Stimulated activated CD8-positive, alpha-beta memory T cell treated with anti-CD3 and anti-CD28 coated beads, Interleukin-15, amount 100 ng/mL, for 24 hours (primary cell): ENCODE results near the gene PLXNB1.
"Not testable (repeated sequence)": the region's sequence is repeated elsewhere in the genome, so short reads cannot be mapped to it uniquely, and the experiment has no call there.

Experiments
- DNase-seq: peaks from one replicate; pipeline ENCODE4 v3.0.0-alpha.2; 2020; ENCODE audit warnings: low read depth

PLXNB1 gene

GRCh38 chr3:48405971-48406370 is 23.9 kb downstream of the PLXNB1 start:
- no peak for DNase-seq

DNA sequence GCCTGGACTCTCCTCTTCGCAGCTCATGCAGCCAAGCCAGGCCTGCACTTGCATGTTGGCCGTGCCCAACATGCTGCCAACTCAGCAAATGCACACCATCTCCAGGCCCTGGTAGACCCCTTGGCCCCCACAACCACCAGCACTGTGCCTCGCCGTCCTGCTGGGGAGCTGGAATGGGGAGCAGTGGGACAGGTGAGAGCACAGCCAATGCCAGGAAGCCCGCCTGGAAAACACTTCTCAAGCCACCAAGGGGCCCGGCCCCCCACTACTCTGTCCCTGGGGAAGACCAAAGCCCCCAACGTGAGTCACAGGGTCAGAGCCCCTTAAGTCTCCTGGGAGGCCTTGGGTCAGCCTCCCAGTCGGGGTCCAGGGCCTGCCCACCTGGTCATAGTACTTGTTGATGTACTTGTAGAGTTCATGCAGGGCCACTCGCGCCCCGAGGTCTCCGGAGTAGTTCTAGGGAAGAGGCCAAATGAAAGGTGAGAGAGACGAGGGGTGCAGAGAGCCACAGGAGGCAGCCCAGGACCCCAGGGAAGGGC is 24.5 kb downstream of the PLXNB1 start:
- no peak for DNase-seq

- DNase-seq = no peak
Observed at GRCh38 chr3:48404440-48405342, 25.2 kb downstream of the PLXNB1 start.

DNA sequence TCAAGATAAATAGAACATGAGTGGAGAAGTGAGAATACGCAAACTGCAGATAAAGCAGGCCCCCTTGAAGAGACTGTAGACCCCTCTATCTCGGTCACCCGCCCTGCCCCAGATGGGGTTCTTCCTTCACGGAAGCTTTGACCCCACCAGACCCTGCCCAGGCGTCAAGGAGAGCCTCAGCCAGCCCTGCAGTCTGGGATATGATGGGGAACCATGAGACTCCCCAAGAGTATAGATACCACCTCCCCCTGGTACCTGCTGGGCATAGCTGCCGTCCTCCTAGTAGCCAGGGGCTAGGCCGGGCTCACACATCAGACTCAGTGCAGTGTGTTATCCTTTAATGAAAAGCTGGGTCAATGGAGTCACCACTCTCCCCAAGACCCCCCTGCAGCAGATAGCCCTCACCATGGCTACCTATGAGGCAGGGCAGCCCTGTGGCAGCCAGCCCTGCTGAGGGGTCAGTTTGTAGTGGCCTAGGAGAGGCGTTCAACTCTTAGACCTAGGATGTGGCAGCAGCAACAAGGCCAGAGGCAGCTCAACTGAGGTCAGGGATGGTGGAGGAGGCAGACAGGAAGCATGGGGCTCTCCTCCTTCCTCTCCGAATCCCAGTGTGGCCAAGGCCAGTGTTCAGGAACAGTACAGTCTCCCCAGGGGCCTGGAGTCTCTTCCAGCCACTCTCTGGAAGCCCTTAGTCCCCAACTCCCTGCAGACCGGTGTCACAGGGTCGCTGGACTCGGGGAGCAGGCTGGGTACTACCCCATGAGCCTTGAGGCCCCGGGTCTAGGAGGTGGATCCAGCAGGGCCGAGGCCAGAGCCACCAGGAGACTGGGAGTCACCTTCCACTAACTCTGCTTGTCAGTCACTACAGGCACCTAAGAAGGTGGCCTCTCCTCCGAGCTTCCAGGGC is 26.1 kb downstream of the PLXNB1 start:
- no peak for DNase-seq

DNA sequence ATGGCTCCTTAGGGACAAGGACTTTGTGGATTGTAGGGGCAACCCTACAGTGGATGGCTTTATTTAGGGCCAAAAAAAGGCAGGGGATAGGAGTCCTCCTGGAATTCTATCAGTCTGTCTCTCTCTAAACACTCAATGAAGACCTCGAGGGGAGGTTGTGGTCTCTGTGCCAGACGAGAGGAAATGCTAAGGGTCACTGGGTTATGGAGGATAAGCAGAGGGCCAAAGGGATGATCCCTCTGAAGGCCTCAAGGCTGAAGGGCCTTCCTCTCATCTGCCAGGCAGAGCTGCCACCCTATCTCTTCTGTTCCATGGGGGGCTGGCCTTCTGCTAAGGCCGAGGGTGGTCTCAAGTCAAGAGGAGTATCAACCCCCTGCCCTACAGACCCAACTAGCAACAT is 27.0 kb downstream of the PLXNB1 start:
- DNase-seq = no peak

GRCh38 chr3:48402281-48402732 is 27.6 kb downstream of the PLXNB1 start:
- no peak for DNase-seq

DNA sequence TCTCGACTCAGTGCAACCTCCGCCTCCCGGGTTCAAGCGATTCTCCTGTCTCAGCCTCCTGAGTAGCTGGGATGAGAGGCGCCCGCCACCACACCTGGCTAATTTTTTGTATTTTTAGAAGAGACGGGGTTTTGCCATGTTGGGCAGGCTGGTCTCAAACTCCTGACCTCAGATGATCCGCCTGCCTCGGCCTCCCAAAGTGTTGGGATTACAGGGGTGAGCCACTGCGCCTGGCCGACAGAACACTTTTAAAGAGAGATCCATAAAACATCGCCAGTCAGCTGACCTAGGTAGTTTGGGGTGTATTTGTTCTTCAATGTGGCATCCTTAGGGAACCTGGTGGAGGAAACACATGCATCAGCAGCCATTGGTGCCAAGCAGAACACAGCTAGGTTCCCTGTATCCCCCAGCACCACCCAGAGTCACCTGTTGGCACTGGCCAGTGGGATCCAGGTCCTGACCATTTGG is 28.4 kb downstream of the PLXNB1 start:
- DNase-seq = not testable (repeated sequence)

DNA sequence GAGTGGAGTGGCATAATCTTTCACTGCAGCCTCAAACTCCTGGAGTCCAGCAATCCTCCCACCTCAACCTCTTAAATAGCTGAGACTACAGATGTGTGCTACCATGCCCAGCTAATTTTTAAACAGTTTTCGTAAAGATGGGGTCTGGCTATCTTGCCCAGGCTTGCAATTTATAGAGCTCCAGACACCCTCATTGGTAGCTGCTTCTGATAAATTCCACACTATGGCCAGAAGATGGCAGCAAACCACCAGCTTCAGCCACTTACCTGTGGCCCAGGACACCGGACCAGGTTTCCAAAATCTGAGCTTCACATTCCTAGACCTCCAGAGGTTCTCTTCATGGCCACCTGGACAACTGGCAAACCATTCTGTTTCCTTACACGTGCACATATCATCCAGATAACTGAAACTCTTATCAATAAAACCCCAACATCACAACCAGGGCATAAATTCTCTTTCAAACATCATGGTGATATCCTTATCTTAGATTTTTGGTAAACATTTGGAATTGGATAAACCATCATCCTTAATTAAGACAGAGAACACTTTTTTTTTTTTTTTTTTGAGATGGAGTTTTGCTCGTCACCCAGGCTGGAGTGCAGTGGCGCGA is 29.0 kb downstream of the PLXNB1 start:
- DNase-seq = no peak

GRCh38 chr3:48399387-48400172 is 30.3 kb downstream of the PLXNB1 start:
- no peak for DNase-seq

DNA sequence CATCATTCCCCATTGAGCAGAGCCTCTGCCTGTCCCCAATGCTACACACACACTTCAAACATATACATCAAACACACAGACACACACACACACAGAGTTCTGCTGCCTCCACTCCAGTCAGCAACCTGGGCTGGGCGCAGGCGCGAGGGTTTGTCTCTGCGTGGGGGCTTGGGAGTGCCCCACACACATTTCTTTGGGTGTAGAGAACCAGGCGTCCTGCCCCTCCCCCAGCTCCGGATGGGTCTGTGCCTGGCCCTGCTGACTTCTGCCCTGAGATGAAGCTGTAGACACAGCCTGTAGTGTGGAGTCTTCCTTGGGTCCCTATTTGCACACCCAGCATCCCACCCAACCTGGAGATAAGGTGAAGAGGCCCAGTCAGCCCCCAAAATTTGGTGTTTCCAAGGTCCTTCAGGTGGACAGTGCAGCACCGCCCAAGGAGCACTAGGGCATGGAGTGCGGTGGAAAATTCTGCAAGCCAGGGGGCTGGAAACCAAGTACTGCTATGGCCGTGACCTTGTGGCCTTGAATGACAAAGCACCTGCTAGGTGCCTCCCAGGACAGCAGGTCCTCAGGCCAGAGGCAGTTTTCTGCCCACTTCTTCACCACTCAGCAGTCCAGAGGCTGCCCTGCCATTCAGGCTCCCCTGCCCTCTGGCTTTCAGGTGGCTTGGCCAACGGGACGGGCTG is 31.0 kb downstream of the PLXNB1 start:
- no peak for DNase-seq

GRCh38 chr3:48397767-48398681 is 31.9 kb downstream of the PLXNB1 start:
- no peak for DNase-seq

DNA sequence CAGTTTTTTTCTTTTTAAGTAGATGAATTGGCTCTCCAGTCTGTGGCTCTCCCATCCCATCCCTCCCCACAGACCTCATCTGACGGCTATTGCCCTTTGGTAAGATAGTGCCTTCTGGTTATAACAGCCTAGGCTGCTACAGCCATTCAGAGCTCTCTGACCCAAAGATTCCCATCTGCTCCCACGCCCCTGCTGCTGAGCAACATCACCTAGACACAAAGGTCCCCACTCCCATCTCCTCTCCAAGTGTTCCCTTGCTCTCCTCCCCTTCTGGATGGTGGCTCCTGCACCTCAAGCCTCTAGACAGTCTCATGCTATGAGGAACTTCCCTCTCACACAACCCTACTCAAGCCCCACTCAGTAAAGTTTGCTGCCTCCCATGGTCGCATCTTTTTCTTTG is 34.2 kb downstream of the PLXNB1 start:
- DNase-seq = no peak

- DNase-seq = no peak
Observed at GRCh38 chr3:48394391-48394790, 35.5 kb downstream of the PLXNB1 start.

DNA sequence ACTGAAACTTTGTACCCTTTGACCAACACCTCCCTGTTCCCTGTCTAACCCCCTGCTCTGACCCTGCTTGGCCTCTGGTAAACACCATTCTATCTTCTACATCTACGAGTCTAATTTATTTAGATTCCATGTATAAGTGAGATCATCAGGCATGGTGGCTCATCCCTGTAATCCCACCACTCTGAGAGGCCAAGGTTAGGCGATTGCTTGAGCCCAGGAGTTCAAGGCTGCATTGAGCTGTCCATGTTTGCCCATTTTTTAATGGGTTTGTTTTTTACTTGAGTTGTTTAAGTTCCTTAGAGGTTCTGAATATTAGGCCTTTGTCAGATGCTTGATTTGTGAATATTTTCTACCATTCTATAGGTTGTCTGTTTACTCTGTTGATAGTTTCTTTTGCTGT is 40.9 kb downstream of the PLXNB1 start:
- no peak for DNase-seq

GRCh38 chr3:48387634-48388033 is 42.3 kb downstream of the PLXNB1 start:
- no peak for DNase-seq

DNA sequence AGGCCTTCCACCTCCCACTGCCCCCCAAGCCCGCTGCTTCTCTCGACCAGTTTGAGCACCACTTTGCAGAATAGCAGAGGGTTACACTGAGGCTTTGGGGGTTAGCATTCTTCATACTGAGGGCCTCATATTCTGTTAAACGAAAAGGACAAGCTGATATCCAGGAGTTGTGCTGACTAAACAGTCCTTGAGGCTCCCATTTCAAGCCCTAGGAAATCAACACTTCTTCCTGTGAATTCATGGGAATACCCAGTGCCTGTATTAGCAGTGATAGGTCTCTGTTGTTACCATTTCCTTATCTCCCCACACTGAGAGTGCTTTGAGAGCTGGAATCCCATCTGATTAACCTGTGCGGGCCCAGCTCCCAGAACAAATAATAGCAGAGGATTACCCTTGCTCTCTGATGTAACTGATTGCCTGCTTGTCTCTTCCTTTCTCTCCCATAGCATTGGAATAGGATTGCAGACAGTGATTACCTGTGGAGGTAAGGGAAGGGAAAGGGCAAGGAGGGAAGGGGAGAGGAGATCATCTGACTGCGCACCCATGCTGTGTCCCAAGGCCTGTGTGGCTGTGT is 56.9 kb downstream of the PLXNB1 start:
- DNase-seq = no peak

DNA sequence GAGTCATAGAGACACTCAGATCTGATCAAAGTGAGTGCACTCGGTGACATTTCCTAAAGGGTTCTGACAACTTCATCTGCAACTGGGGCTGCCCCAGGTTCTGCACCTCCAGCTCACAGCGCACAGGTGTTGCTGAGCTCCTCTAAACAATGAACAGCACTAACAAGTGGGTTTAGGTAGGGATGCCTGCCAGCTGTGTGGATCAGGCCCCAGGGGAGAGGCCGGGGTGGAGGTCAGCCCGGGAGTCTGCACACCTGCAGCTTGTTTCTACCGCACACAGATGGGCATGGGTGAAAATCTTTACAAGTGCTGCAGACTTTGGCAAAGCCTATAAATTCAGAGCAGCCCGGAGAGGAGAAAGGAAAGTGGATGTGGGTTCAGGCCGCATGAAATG is 57.5 kb downstream of the PLXNB1 start:
- DNase-seq = no peak

GRCh38 chr3:48371651-48372376 is 58.1 kb downstream of the PLXNB1 start, which contains the start of gene FBXW12:
TSS of gene FBXW12 (plus strand) at chr3:48372219. CDS start at chr3:48372768, 549 bp downstream.
- no peak for DNase-seq
